Tibial artery (tissue), 4 donors: ENCODE measurements around the gene PTK7.

Experiments used
- DNase-seq, 2 donors: peaks; one replicate each; pipeline ENCODE4 v3.0.0-alpha.2; 2019
- H3K27ac ChIP-seq, 2 donors: fragments of 200-600 bp; sonication (generic) in 1 of 2; 1 replicate in 1 of 2; 2 replicates in 1 of 2; pipeline ENCODE4 v1.5.1; 2018 to 2019; ENCODE audit warnings: mild to moderate bottlenecking in 1 of 2
- H3K27me3 ChIP-seq, 2 donors: fragments of 200-600 bp; sonication (generic) in 1 of 2; one replicate each; pipeline versions ENCODE4 v1.5.1 to v1.6.0; 2016 to 2019
- H3K36me3 ChIP-seq, 3 donors: fragments of 200-600 bp; sonication (generic) in 2 of 3; one replicate each; pipeline ENCODE4 v1.5.1; 2016 to 2019; ENCODE audit warnings: mild to moderate bottlenecking in 2 of 3
- H3K4me1 ChIP-seq, 4 donors: fragments of 200-600 bp; sonication (generic) in 2 of 4; 1 replicate in 3 of 4; 2 replicates in 1 of 4; pipeline ENCODE4 v1.5.1; 2016 to 2019
- H3K4me3 ChIP-seq, 2 donors: fragments of 200-600 bp; sonication (generic) in 1 of 2; 1 replicate in 1 of 2; 2 replicates in 1 of 2; pipeline ENCODE4 v1.5.1; 2018 to 2019; ENCODE audit warnings: mild to moderate bottlenecking in 2 of 2
- H3K9me3 ChIP-seq, 3 donors: fragments of 200-600 bp; sonication (generic) in 1 of 3; one replicate each; pipeline ENCODE4 v1.5.1; 2016 to 2019
- intact Hi-C: fragments of 100-400 bp; cut with DNase I; formaldehyde crosslinking; loops from one replicate; pipeline ENCODE4 v1.15.0; 2023; ENCODE audit warnings: low total_unique reads
- TF ChIP-seq, protein P1 (sequence below), 2 experiments: fragments of 200-600 bp in 1 of 2; fragments of 450-650 bp in 1 of 2; IDR thresholded peaks; one replicate each; pipeline ENCODE4 v1.5.1; 2017 to 2019; ENCODE audit warnings: antibody characterized with exemption in 2 of 2, mild to moderate bottlenecking in 1 of 2, moderate library complexity in 1 of 2

The PTK7 gene

GRCh38 chr6:43159599-43159998, 83.5 kb downstream of the PTK7 start:
- intact Hi-C loops = no loop called here
- TF ChIP-seq, protein P1, sequence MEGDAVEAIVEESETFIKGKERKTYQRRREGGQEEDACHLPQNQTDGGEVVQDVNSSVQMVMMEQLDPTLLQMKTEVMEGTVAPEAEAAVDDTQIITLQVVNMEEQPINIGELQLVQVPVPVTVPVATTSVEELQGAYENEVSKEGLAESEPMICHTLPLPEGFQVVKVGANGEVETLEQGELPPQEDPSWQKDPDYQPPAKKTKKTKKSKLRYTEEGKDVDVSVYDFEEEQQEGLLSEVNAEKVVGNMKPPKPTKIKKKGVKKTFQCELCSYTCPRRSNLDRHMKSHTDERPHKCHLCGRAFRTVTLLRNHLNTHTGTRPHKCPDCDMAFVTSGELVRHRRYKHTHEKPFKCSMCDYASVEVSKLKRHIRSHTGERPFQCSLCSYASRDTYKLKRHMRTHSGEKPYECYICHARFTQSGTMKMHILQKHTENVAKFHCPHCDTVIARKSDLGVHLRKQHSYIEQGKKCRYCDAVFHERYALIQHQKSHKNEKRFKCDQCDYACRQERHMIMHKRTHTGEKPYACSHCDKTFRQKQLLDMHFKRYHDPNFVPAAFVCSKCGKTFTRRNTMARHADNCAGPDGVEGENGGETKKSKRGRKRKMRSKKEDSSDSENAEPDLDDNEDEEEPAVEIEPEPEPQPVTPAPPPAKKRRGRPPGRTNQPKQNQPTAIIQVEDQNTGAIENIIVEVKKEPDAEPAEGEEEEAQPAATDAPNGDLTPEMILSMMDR (IDR thresholded peaks at IDR 0.05) = no peak
- Histone ChIP-seq H3K27me3 (no peaks in the 10 kb centered on the region), H3K36me3 (peaks cover 0 to 21% (median 0%) of the 10 kb centered on the region in 3 donors), H3K4me3 (no peak overlapping the region), H3K27ac (no peak overlapping the region), H3K4me1 (no peaks in the 10 kb centered on the region), H3K9me3 (no peaks in the 10 kb centered on the region)
- no peak for DNase-seq

- intact Hi-C loops = no loop called here
- H3K27ac ChIP-seq = no peak overlapping the region
- H3K36me3 ChIP-seq = peaks cover 0 to 17% (median 0%) of the 10 kb centered on the region in 3 donors
- no peaks in the 10 kb centered on the region for H3K4me1 ChIP-seq
- H3K27me3 ChIP-seq = no peaks in the 10 kb centered on the region
- no peak overlapping the region for H3K4me3 ChIP-seq
- no peak for DNase-seq
- TF ChIP-seq, protein P1 (IDR thresholded peaks at IDR 0.05) = no peak
- no peaks in the 10 kb centered on the region for H3K9me3 ChIP-seq
Observed at GRCh38 chr6:43163899-43164298, 87.8 kb downstream of the PTK7 start.

DNA sequence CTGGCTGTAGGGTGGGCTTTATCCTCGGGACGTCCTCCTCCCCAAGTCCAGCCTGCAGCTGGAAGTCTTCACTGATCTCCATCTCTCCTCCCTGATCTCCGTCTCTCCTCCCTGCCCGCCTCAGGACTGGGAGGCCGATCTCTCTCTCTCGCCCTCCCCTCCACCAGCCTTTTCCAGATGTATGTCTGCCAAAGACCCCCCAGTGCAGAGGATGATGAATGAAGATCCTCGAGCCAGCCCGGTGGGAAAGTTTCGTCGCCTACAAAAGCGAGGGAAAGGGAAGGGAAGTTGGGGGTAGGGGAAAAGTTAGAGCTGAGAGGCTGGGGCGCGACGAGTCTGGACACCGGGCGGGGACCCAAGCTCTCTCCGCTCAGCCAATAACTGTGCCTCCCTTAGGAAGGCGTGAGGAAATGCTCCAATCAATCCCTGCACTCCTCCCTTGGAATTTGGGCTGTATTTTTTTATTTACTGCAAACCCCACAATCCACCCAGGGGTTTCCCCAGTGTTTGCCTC, 94.4 kb downstream of the PTK7 start:
- H3K9me3 ChIP-seq = no peaks in the 10 kb centered on the region
- intact Hi-C loops = no loop called here
- peaks cover 0 to 31% (median 24%) of the 10 kb centered on the region in 4 donors for H3K4me1 ChIP-seq
- H3K27ac ChIP-seq = peak overlapping the region; percentile 92 to 96
- H3K4me3 ChIP-seq = peak overlapping the region; percentile 80 to 82
- peak; percentile 82 to 92 for DNase-seq
- H3K27me3 ChIP-seq = no peaks in the 10 kb centered on the region
- H3K36me3 ChIP-seq = peaks cover 2 to 3% (median 3%) of the 10 kb centered on the region in 3 donors
- TF ChIP-seq, protein P1 (IDR thresholded peaks at IDR 0.05) = no peak

DNA sequence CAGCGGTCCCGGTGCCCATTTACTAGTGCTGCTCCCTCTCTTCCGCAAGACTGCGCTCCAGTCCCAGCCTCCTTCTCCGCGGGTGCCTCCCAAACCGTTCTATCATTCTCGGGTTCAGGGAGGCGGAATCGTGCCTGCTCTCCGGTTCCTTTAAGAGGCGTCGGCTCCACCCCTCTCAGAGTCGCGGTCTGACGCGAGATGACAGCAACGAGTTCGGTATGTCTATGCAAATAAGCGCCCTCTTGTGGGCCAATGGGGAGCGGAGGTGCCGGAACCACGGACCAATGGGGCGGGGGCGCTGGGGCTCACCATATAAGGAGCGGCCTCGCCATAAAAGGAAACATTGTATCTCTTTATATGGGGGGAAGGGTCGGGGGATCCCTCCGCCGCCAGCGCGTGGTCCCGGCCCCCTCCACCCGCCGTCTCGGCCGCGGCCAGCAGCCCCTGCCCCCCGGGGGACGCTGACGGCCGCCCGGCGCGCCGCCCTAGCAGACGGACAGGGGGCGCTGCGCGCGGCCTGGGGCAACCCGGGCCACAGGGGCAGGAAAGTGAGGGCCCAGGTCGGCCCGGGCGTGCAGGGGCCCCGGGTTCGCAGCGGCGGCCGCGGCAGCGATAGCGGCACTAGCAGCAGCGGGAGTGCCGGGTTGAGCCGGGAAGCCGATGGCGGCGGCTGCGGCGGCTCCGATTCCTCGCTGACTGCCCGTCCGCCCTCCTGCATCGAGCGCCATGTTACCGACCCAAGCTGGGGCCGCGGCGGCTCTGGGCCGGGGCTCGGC, 95.0 kb downstream of the PTK7 start, which contains the start of gene SRF:
Gene SRF, plus strand, starts transcription at position 339 of the 776 bp plus-strand sequence. Its CDS starts 388 bp downstream, at position 727.
- no peaks in the 10 kb centered on the region for H3K9me3 ChIP-seq
- peaks cover 0 to 37% (median 31%) of the 10 kb centered on the region in 4 donors for H3K4me1 ChIP-seq
- peak; percentile 100 for DNase-seq
- H3K27me3 ChIP-seq = no peaks in the 10 kb centered on the region
- peak within 1 kb of the TSS; percentile 80 to 82 for H3K4me3 ChIP-seq
- peaks cover 9 to 10% (median 9%) of the 10 kb centered on the region in 3 donors for H3K36me3 ChIP-seq
- intact Hi-C loops = no loop called here
- H3K27ac ChIP-seq = peak within 1 kb of the TSS; percentile 92 to 96
- TF ChIP-seq, protein P1 (IDR thresholded peaks at IDR 0.05) = peak; percentile 64 to 90

- no peak for DNase-seq
- H3K9me3 ChIP-seq = no peaks in the 10 kb centered on the region
- H3K4me3 ChIP-seq = peak overlapping the region; percentile 80 to 82
- TF ChIP-seq, protein P1 (IDR thresholded peaks at IDR 0.05) = no peak
- peaks cover 0 to 41% (median 32%) of the 10 kb centered on the region in 4 donors for H3K4me1 ChIP-seq
- H3K27me3 ChIP-seq = no peaks in the 10 kb centered on the region
- intact Hi-C loops = no loop called here
- H3K27ac ChIP-seq = peak overlapping the region; percentile 92 to 96
- H3K36me3 ChIP-seq = peaks cover 14 to 16% (median 15%) of the 10 kb centered on the region in 3 donors
Observed at GRCh38 chr6:43171707-43172103, 95.6 kb downstream of the PTK7 start.
